ELF-1 (cell line): ENCODE measurements around the gene AGMO.

Experiments used
- DNase-seq: peaks from one replicate; pipeline ENCODE4 v3.0.0-alpha.2; 2016; ENCODE audit warnings: low read depth, low spot score

The AGMO gene

DNA sequence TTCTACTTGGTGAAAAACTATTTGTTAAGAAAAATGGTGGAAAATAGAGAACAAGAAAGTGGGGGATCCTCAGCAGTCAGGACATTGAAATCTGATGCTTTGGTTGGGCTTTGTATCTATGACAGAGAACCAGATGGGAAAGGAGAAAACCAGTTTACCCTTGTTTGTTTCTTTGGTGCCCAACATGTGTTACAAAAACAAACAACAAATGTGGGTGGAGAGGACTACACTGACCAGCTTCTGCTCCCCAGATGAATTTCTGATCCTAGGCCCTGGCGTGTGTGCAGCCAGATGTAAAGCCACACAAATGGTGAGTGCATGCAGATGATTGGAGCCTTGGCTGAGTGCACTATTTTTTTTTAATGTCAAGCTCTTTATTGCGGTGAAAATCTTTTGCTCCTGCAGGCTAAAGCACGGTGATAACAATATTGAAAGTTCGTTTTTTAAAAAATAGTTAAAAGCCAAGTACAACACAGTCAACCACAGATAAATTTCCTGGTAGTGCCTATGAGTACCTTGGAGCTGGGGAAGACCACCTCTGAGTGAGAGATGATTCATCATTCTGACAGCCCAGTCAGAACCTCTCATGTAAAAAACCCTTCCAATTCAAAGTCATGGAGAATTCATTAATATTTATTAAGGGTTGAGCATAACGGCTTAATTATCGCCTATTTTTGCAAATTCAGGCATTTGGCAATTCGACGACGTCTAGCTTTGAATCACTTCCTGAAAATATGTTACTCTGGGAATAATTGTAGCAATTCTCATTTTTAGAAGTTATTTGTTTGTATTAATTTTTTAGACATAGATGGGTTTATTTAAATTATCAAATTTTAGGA is 163.7 kb downstream of the AGMO start:
- no peak for DNase-seq

DNA sequence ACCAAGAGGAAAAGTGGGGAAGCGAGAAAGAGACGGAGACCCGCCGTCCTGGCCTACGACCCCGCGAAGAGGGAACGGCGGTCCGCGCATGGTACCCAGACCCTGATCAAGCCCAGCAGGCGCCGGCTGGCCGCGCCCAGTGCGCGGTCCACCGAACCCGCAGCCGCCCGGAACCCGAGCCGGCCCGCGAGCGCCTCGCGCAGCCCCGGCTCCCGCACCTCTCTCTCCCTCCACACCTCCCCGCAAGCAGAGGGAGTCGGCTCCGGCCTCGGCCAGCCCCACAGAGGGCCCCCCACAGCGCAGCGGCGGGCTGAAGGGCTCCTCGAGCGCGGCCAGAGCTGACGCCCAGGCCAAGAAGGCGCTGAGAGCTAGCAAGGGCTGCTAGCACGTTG is 164.7 kb downstream of the AGMO start:
- no peak for DNase-seq

DNA sequence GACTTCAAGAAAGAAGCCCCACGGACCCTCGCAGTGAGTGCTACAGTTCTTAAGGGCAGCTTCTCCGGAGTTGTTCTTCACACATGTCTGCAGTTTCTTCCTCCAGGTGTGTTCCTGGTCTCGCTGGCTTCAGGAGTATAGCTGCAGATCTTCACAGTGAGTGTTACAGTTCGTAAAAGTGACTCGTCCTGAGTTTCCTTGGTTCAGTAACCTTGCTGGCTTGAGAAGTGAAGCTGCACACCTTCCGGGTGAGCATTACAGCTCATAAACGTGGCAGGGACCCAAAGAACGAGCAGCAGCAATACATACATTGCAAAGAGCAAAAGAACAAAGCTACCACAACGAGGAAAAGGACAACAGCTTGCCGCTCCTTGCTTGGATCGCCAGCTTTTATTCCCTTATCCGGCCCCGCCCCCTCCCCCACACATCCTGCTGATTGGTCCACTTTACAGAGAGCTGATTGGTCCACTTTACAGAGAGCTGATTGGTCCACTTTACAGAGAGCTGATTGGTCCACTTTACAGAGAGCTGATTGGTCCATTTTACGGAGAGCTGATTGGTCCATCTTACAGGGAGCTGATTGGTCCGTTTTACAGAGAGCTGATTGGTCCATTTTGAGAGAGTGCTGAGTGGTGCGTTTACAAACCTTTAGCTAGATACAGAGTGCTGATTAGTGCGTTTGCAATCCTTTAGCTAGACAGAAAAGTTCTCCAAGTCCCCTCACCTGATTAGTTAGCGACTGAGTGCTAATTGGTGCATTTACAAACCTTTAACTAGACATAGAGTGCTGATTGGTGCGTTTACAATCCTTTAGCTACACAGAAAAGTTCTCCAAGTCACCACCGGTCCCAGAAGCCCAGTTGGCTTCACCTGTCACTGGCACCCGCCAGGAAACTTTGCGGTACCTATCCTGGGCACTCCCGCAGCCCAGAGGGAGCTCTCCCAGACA is 165.3 kb downstream of the AGMO start:
- DNase-seq: no peak

DNA sequence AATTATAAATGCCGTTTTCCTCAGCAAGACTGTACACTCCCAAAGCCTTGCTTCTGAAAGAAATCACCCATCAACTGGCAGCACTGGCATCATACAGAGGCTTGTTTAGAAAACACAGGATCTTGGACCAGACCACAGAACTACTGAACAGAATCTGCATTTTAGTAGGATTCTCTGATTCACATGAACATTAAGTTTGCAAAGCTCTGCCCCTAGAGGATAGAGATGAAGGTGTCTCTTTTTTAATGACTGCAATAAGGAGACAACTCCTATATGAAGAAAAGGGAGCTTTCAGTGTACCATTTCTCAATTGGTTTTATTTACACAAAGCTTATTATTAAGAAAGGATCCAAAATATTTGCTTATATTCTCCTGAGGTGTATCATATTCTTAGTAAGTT is 172.7 kb downstream of the AGMO start:
- DNase-seq: no peak

DNA sequence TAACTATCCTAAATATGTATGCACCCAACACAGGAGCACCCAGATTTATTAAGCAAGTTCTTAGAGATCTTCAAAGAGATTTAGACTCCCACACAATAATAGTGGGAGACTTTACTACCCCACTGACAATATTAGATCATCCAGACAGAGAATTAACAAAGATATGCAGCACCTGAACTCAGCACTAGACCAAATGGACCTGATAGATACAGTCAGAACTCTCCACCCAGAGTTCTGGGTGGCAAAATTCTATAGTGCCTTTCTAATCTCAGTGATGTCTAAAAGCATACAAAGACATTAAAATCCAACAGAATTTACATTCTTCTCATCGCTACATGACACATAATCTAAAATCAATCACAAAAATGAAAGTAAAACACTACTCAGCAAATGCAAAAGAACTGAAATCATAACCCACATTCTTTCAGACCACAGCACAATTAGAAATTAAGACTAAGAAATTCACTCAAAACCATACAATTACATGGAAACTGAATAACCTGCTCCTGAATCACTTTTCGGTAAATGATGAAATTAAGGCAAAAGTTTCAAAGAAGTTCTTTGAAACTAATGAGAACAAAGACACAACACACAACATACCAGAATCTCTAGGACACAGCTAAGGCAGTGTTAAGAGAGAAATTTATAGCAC is 183.2 kb downstream of the AGMO start:
- no peak for DNase-seq

DNA sequence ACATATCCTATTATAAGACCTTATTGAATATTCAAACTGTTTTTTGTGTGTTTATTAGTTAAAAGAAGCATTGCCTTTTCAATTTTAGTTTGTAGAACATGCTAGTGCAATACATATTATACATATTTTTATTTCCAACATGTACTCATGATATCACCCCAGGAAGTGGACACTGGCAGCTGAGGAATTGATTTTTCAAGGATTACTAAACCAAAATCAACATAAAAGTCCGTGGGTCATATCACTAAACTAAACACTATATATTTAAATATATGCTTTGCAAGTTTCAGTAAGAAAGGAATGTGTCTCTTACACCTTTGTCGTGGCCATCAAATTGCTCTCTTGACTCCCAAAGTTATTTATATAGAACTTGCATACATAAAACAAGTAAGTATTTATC is 185.2 kb downstream of the AGMO start:
- no peak for DNase-seq

DNA sequence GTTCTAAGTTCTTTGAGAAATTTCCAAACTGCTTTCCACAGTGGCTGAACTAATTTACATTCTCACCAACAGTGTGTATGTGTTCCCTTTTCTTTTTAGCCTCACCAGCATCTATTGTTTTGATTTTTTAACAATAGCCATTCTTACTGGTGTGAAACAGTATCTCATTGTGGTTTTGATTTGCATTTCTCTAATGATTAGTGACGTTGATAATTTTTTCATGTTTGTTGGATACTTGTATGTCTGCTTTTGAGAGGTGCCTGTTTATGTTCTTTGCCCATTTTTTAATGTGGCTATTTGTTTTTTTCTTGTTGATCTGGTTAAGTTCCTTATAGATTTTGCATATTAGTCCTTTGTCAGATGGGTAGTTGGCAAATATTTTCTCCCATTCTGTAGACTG is 191.4 kb downstream of the AGMO start:
- no peak for DNase-seq

DNA sequence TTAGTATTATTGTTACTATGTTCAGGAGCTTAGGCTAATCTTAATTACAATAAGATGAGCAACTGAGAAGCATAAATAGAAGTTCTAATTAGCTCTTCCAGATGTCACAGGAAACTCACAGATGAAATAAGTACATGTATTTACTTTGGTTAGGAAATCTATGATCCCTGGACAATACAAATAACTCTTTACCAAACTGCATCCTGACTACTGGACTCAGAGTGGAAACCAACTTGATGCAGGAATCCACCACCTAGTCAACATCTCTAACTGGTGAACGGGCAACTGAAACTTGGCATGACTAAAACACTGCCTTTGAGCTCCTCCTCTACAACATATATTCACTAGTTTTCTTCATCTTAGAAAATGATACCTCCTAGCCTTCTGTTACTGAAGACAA is 193.2 kb downstream of the AGMO start:
- DNase-seq: no peak

DNA sequence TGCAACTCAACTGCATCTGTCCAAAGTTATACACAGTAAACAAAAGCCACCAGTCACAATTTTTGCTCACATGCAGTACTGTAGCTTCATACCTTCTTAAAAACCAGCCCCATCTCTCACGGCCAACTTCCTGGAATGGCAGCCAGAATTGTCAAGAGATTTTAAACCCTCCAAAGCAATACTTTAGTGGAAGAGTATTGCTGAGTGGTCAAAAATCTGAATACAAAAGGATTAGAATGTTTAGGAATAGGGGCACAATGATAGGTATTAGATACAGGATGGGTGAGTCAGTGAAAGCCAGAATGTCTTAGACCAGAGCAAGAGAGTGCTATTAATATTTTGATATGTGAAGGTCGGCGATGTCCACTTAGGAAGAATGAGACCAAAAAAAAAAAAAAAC is 193.9 kb downstream of the AGMO start:
- DNase-seq: no peak

DNA sequence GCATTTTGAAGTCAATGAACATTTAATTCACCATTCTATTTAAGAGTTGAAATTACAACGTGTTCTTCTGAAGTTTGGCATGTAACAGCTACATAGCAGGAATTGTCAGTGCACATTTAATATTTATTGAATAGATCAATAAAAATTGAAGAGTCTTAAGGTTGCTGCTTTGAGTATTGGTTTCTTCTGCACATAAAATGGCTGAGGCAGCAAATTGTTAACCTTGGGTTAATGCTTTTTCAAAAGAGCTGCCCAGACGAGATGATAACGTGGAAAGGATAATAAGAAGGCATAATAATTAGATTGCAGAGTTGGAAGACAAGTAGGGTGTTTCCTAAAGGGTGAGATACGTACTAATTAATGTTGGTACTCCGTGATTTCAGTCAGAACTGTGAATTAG is 203.7 kb downstream of the AGMO start:
- no peak for DNase-seq

DNA sequence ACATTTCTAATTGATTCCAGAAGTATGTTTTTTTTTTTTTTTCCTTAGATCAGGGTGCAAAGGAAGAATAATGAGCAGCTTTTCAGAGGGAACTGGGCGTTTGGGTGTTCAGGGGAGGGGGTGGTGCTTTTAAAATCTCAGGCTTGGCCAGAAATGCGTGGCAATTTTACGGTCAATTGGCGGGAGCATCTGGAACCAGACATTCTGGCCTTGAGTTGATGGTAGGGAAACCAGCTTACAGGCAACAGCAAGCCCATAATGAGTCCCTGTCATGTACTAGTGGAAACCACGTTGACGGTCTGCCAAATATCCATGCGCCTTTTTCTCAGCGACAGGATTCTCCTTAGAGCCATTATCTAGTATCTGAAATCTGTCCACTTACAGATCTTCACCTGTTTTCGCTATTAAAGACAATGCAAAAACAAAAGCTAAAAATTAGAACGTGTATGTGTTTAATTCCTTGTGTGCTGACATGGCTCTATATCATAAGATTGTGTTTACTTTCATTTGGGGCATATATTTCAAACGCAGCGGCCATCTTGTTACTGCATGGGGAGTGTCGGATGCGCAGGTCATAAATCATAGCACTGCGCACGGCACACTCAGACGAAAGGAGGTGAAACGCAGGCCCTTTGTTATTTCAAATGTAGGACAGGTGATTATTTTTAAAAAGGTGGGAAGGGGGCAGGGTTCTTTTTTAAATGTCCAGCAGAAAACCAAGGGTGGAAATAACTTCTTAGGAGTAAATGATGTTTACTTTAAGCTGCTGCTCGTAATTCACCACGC is 209.2 kb downstream of the AGMO start:
- DNase-seq: no peak

DNA sequence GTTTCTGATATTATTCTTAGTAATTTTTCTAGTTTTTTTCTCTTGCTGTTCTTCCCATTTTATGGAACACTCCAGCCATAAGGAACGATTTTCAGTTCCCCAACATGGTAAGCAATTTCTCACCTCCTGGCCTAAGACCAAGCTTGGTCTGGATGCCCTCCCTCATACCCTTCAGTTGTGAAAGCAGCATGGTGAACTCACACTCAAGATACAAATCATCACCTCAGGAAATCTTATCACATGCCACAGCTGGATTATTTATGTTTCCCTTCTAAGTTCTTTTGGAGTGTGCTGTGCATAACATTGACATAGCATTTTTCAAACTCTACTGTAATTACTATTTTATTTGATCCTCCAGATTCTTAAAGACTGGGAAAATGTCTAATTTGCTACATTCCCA is 216.6 kb downstream of the AGMO start:
- DNase-seq: no peak

DNA sequence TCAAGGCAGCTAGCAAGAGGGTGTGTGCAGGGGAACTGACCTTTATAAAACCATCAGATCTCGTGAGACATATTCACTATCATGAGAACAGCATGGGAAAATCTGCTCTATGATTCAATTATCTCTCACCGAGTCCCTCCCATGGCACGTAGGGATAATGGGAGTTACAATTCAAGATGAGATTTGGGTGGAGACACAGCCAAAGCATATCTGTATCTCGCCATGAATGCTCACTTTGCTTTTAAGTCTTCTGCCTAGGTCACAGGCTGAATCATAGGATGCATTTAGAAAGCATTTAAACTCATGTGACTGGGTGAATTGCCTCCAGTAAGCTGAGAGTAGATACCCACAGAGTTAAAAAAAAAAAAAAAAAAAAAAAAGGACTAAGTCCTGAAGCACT is 220.0 kb downstream of the AGMO start:
- DNase-seq: no peak

DNA sequence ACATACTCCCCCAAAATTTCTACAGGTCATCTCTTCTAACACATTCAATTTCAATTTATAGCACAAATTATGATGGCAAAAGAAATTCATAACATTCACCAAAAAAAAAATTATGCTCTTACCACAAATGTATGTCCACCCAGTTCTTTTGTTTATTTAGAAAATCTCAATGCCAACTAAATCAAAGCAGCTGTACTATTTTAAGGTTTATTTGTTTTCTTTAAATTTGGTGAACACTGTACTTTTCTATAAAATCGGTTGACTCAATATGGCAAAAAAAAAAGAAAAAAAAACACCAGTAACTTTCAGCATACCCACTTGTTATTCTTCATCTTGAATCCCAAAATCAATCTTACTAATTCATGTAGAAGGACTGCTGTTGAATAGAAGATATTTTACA is 225.7 kb downstream of the AGMO start:
- DNase-seq: no peak

DNA sequence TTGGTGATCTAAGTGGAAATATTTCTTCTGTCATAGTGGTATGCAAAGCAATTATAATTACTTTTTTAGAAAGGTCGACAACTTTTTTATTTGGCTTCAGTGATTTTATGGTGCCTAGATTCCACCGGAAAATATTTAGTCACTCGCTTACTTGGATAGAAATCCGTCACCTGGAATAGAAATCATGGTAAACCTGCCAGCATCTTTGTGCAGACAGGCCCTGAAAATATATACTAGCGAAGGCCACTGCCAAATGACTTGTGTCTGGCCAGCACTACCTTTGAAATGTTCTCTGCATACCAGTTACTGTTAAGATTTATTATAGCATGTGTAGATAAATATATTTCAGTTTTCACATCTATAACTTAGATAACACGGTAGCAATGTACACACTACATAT is 226.4 kb downstream of the AGMO start:
- no peak for DNase-seq

DNA sequence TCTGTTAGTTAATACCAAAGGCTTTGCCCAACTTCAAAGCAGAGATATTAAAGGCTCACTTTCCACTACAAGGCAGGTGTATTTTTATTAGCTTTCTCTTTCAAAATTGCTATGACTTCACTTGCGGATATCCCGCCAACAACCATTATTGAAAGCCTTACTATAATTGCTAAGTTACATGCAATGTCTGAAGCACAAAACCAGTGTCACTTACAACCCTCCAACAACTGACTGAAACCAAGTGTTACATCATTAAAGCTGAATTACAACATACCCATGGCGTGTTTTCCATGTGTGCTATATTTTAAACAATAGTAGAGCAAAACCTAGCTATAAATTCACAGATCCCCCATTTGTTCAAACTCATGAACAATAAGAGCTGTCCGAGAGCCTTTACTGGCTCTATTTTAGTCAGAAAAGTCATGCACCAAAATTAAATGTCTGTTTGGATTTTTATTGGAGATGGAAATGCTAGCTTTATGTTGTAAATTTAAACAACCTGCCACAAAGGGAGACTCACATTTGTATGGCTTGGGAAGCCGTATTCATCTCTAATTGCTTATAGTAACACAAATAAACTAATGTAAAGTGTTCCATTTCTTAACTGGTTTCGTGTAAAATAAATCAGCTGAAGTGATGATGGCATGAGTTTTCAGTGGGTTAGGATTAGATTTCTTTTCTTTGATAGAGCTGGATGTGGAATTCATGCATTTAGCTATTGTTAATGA is 227.1 kb downstream of the AGMO start:
- no peak for DNase-seq

DNA sequence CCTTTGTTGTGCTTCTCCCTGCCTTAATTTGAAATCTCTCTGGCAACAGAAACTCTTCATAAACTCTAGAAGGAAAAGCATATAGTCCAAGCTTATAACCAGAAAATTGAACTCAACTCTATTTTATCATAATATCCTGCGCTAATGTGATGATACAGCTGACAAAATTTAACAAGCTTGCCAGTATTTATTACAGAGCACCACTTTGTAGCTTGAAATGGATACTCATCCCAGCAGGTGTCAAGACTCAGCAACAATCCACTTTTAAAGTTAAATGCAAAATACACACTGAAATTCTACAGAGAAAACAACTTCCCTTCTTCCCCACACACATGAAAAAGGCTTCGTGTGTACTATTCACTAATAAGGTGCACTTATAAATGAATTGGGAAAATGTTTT is 228.9 kb downstream of the AGMO start:
- no peak for DNase-seq

DNA sequence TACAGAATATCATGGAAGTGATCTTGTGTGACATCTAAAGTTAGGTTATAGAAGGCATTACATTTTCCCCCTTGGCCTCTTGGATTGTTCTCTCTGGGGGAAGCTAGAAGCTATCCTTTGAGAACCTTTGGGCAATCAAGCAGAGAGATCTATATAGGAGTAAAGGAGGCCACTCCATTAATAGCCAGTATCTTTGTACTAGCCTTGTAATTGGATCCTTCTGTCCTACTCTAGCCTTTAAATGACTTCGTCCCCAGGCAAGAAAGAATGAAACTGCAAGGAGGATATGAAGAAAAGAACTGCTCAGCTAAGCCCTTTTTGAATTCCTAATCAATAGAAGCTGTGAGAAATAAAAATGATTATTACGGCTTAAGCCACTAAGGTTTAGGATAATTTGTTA is 230.9 kb downstream of the AGMO start:
- no peak for DNase-seq

DNA sequence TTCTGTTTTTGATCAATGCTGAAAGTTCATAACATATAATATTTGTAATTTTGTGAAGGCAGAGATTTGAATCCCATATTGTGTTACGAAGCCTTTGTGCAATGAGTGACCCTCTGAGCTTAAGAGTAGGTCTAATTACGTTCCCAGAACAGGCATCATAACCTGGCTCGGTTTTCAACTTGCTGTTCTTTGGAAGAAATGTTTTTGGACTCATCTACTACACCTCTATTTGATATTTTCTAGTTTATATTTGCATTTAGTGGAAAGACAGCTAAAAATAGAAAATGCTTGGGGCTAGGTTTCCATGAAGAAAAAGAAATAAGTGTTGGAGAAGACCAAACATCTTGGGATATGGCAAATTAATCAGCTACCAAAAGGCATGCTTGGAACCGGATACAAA is 234.8 kb downstream of the AGMO start:
- no peak for DNase-seq

DNA sequence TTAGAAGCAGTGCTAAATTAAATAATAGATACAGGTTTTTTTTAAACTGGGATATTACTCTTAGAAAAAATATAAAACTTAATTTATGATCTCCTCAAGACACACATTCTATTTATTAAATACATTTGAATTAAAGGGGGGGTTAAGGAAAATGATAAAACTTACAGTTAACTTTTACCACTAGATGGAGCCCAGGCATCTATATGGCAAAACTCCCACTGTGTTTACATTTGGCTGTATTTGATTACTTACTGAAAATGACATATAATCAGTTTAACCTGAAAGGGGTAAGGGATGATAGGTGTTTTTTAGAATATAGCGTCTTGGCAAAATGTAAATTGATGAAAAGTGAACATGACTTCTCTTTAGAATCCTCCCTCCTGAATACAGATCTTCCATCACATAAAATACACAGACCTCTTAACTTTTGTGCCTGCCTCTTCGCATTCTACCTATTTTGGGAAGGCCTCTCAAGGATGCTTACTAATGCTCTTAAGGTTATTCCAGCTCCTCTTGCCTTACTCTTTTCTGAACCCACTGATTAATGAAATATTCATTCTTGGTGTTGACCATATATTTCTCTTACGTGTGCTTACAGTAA is 235.7 kb downstream of the AGMO start:
- DNase-seq: no peak

DNA sequence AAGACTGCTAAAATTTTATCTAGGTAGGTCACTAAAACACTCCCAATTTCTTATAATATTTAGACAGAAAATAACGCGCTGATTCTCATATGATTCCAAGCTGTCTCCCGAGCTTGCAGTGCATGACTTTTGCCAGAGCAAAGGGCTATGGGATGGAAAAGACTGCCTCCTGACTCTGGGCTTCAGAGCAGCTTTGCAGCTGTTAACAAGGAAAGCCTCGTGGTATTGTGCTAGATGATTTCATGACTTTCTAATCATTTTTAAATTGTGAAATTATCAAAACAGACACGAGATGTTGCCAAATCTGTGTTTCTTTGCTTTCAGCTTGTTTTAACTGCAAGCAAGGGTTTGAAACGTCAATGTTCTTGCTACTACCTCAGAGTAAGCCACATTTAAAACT is 238.3 kb downstream of the AGMO start:
- no peak for DNase-seq
